Activated CD8-positive, alpha-beta memory T cell treated with anti-CD3 and anti-CD28 coated beads for 24 hours (primary cell): Measurements from ENCODE around the gene ACTN4.

Source experiments
- DNase-seq: peaks from one replicate; pipeline ENCODE4 v3.0.0-alpha.2; 2020

The ACTN4 gene

DNA sequence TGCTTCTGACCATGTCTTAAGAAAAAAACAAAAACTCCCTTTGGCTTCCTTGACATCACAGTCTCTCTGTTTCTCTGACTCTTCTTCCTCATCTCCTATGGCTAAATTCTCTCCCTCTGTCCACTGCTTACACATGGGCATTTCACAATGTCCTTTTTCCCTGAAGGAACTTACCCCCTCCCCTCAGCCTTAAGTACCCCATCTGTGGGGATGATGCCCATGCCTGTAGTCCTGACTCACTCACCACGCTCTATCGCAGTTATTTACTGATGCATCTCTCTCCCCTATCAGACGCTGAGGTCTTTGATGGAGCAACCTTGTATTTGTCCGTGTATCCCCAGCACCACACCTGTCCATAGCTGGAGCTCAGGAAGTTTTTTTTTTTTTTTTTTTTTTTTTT is 32.4 kb downstream of the ACTN4 start:
- DNase-seq, result no peak

DNA sequence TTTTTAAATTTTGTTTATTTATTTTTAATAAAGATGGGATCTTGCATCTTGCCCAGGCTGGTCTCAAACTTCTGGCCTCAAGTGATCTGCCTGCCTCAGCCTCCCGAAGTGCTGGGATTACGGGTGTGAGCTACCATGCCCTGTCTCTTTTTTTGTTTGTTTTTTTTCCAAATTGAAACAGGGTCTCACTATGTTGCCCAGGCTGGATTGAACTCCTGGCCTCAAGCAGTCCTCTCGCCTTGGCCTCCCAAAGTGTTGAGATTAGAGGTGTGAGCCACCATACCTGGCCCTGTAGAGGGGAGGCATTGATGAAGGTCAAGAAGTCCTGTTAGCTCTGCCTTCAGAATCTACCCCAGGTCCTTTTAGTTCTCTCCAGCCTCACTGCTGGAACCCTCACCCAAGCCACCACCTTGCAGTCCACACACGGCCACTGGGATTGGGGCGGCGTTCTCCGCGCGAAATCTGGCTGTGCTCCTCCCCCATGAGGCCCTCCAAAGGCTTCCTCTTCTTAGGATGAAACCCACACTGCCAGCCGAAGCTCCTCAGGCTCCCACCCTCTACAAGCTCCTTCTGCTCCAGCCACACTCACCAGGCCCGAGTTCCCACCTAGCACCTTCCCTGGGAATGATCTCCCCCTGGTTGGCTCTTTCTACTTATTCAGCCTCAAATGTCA is 34.9 kb downstream of the ACTN4 start:
- no peak for DNase-seq

DNA sequence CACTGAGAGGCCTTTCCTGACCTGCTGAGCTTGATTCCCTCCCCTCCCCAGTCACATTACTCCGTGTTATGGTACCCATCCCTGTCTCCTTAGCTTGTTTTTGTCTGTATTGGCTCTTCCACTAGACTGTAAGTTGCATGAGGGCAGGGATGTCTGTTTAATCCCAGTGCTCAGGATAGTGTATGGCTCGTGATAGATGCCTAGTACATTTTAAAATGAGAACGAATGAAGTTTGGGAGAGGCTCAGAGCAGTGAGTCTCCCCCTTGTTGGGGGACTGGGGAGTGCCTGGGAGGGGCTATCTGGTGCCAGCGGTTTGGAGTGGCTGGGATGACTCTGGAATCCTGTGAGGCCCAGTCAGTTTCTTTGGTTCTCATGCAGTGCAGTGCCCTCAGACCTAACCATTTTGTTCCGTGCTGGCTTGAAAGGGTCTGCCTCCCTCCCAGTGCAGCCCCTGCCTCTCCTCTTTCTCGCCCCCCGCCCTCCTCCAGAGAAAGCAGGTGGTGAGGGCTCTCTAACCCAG is 35.5 kb downstream of the ACTN4 start:
- no peak for DNase-seq

DNA sequence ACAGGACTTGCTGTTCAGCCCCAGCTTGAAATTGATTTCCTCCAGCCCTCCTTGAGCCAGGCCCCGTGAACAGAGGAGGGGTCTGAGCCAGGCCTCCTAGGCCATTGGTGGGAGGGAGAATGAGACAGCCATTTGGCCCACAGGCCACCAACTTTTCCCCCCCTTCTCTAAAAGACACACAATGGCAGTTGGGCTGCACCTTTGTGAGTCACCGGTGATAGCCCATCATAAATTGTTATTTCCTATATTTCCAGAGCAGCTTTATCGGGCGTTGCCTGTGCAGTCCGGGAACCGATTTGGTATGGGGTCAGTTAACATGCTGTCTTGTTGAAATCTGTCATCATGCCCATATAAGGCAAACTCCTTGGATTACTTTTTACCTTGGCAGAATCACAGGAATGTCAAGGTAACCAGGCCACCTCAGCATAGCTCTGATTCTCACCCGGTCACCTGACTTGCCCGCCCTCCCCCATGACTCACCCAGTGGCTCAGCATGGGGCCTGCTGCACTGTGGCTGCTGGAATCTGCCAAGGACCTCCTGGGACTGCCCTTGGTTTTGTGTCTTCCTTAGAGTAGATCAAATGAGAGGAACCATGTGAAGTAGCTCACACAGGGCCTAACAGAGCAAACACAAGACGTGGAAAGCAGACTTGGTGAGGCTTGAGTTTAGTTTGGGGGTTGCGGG is 36.1 kb downstream of the ACTN4 start:
- DNase-seq, result peak; percentile 65

DNA sequence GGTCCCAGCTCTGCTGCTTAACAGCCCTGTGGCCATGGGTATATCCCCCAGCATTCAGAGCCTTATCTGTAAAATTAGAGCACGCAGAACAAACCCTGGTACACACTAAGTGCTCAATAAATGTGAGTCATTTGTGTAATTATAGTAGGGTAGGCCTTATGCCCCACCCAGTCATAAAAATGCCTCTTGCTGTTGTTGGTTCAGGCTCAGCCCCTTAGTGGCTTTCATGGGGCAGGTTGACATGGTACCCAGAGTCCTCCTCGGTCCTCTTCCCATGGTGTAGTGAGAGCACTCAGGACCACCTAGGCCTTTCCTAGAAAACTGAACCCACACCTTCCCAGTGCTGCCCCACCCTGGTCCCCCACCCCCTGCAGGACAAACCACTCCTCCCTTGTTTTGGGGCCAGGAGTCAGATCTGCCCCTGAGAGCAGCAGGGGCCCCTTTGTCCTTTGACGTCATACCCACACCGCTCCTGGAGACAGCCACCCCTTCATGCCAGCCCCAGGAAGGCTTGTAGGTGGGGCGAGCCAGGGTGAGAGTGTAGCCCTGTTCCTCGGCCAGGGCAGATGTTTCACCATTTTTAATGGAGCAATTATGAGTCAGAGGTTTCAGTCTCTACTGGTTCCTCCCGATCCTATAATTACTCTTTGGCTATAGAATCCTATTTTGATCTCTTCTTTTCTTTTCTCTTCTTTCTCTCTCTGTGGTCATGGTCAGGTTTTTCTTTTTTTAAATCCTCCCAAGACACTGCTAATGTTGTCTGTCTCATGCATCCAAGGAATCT is 36.8 kb downstream of the ACTN4 start:
- DNase-seq, result no peak

DNA sequence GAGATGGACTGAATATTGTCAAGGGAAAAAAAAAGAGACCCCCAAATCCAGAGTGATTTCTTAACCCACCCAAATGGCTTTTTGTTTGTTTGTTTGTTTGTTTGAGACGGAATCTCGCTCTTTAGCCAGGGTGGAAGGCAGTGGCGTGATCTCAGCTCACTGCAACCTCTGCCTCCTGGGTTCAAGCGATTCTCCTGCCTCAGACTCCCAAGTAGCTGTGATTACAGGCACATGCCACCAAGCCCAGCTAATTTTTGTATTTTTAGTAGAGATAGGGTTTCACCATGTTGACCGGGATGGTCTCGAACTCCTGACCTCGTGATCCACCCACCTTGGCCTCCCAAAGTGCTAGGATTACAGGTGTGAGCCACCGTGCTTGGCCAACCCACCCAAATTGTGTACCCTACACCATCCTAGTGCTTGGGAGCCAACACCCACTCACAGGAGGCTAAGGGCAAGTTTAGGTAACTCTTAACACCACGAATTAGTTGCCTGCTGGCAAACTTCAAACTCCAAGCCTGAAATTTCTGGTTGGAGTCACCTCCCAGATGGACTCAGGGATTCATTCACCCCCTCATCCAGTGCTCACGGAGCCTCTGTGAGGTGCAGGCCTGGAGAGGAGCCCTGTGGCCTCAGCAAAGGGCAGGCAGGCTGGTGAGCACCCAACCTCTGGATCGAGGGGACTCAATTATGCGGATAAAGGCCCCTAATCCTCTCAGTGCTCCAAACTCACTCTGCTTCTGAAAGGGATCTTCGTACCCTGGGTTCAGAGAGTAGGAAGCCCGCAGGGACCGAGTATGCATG is 37.6 kb downstream of the ACTN4 start:
- DNase-seq, result no peak

DNA sequence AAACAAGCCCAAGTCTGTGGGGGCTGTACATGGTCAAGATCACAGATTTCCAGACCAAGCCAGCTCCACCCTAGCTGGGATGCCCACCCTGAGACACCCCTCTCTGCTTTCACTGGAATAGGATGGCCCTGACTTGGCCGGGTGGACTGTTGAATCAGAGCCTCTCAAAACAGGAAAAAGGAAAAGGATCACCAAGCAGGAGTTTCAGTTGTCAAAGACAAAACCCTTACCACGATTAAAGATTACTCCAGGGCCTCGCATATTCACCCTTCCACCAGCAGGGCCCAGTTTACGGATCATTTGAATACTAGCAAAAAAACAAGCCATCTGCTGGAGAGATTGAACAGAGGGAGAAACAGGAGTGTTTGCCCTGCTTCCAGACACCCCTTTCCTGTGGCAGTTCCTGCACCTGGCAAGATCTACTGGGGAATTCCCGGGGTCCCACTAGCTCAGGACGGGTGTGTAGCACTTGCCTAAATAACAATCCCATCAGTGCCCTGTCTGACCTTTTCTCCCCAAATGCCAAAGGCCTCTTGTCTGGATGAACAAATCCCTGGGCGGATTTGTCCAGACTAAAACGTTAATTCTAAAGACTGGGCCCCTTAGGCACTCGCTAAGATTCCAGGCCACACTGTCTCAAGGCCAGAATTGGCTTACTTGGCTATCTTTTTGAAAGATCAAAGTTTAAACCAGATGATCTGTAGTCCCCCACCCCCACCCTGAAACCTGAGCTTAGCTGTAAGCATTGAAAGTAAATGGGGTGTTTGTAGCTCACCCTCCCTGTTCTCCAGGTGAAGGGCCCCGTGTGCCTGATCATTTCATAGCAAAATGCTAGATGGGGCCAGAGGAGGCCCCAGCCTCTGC is 38.4 kb downstream of the ACTN4 start:
- no peak for DNase-seq

DNA sequence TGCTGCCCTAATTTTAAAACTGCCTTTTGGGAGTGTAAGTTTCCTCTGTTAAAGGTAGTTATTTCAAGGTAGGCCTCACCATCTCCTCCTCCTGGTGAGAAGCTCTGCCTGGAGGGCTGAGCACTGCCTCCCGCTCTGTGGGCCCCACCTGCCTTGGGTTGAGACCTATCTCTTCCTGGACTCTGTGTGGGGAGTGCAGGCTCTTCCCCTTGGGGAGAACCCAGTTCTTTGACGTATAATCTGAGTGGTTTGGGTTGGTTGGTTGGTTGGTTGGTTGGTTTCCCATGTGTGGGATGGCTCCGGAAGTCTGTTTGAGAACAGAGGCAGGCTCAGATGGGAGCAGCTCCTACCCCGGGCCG is 39.1 kb downstream of the ACTN4 start:
- peak; percentile 62 for DNase-seq

DNA sequence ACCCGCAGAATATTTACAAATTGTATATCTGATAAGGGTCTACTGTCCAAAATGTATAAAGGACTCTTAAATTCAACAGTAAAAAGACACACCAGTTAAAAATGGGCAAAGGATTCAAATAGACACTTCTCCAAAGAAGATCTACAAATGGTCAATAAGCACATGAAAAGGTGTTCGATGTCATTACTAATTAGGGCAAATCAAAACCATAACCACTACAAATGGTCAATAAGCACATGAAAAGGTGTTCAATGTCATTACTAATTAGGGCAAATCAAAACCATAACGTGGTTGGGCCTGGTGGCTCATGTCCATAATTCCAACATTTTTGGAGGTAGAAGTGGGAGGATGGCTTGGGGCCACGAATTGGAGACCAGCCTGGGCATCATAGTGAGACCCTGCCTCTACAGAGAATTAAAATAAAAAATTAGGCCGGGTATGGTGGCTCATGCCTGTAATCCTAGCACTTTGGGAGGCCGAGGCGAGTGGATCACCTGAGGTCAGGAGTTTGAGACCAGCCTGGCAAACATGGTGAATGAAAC is 40.5 kb downstream of the ACTN4 start:
- no peak for DNase-seq

DNA sequence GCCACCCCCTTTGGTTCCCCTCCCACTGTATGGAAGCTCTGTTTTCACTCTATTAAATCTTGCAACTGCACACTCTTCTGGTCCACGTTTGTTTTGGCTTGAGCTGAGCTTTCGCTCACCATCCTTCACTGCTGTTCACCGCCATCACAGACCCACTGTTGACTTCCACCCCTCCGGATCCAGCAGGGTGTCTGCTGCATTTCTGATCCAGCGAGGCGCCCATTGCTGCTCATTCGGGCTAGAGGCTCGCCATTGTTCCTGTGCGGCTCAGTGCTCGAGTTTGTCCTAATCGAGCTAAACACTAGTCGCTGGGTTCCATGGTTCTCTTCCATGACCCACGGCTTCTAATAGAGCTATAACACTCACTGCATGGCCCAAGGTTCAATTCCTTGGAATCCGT is 42.7 kb downstream of the ACTN4 start:
- DNase-seq, result no peak

DNA sequence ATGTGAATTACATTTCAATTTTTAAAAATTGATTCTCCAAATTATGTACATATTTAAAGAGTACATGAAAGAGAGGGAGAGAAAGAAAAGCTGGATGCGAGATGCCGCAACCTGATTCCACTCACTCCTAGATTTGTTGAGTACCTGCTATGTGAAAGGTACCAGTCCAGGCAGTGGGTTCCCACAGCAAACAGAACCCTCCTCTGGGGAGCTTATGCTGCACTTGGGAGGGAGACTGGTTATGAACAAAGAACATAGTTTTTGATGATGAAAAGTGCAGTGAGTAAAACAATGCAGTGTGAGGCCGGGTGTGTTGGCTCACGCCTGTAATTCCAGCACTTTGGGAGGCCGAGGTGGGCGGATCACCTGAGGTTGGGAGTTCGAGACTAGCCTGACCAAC is 43.4 kb downstream of the ACTN4 start:
- no peak for DNase-seq

DNA sequence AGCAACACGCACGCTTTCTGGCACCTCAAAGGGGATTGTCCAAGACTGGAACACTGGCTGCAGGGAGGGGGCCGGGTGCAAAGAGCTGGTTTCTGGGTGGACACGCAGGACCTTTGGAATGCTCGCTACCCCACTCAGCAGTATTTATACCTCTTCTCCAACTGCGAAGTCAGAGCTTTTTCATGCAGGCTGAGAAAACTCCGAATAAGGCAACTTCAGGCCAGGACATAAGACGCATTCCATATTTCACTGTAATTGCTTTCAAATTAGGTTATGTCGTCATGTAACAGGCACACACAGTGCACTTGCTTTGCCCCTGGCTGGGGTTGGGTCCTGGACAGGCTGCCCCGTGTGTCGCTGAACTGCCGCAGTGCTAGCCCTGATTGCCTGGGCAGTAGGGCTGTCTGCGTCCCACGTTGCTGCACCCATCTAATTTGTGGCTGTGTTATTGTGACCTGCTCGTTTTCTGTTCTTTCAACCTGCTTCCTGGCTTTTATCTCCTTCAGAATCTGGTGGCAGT is 44.5 kb downstream of the ACTN4 start:
- DNase-seq, result no peak

DNA sequence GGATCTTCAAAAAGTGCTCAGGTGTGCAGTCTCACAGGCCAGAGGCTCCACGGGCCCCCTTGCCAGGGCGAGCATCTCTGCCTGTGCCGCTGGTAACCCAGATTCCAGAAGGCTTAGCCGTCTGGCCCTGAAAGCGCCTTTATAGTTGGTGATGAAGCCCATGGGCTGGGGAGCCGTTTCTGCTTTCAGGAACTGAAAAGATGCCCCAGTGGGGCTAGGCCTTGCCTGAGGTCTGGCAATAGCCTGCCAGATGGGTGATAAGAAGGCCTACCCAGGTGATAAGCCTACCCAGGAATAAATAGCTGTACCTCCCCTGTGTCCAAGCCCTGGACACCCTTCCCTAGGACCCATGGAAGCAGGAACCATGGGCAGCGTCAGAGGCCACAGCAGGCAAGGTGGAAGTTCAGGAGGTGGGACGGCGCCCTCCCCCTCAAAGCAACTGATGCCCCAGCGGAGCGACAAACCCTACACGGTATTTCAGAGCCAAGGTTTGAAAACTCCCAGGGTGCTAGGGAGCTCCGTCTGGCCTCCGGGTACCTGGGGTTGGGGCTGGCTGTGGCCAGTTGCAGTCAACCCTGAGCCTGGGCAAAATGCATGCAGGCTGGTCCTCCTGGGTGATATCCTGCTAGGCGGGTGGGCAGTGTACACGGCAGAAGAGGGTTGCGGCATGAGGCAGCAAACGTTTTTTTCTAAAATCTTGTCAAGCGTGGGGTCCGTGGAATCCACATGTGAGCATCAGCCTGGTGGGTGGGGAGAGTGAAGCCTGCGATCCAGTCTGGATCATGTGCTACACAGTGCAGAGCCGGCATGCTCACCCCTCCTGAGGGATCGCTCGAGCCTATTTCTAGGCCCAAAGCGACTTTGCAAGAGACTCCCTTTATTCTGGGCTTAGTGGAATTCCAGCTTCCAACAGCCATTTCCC is 45.3 kb downstream of the ACTN4 start:
- no peak for DNase-seq

DNA sequence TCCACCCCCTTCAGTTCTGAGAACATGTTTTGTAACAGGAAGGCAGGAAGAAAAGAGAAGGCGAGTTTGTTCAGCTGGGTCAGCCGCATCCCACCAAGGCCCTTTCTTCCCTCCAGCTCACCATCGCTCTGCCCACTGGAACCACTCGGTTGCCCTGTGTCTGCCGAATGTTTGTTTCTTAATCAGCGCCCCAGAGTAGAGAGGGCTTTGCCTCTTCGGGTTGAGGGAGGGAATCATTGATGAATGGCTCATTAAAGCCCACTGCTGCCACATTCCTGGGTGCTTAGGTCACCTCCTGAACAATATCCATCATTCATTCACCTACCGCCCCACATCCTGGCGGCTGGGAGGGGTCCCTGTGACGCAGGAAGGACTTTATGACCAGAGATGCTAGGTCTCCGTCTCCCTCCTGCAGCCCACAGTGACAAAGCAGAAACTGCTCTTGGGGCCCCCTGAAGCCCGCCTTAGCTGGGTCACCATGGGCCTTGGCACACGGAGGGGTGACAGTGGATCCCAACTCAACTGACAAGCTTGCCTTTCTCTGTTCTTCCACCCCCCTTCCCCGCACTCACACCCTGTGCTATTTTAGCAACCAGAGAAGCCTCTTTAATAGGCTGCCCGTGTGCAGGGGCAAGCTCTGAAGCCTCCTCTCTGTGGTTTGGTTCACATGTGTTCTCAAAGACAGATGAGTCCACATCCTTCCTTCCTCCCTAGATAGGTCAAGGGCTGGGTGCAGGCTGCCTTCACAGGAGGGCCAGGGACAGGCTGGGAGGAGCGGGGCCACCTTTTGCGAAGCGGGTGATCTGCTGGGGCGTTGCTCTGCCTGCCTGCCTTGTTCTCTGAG is 46.2 kb downstream of the ACTN4 start:
- DNase-seq, result peak; percentile 61

DNA sequence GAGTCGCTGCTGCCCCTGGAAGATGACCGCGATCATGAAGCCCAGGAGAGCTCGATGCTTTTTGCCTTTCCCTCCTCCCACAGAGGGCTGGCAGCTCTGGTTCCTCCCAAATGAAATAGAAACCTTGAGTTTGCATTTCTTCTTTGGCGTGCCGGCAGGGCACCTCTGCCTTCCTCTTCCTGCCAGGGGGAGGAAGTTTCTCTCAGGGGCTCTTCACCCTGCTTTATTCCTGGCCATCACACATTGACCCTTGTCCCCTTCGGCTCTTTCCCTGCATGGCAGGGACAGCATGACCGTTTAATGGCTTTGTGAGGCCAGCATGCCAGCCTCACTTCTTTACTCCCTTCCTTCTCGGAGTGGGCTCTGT is 47.9 kb downstream of the ACTN4 start:
- no peak for DNase-seq

DNA sequence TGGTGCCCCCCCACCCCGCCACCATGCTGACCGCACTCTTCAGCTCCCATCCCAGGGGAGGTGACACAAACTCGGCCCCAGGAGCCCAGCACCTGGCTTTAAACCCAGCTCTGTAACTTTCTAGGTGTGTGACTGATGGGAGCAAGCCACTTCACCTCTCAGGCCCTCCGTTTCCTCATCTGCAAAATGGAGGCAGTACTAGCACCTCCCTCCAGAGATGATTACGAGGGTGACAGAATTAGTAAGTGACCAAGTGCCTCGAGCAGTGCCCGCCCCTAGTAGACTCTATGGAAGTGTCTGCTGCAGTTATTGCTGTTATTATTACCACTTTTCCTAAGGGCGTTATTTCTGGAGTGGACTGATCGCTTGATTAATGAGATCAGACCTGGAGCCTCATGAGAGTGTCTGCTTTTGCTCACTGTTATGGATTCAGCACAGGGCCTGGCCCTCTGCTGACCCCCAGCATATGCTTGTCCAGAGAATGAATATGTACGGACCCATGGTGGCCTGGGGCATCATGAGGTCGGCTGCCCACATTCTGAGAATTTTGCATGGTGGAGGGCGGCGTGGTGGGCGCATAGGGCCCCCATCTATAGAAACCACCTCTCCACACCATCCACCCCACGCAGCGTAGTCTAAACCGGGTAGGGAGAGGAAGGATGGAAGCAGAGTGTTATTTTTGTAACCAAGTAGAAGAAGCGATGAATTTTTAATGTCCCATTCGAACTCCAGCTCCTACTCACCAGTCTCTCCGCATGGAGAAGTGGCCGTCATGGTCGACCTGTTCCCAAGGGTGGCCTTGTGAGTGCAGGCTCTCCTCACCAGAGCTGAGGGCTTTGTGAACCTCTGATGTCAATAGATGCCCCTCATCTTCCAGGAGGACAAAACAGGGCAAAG is 48.6 kb downstream of the ACTN4 start:
- DNase-seq, result no peak

DNA sequence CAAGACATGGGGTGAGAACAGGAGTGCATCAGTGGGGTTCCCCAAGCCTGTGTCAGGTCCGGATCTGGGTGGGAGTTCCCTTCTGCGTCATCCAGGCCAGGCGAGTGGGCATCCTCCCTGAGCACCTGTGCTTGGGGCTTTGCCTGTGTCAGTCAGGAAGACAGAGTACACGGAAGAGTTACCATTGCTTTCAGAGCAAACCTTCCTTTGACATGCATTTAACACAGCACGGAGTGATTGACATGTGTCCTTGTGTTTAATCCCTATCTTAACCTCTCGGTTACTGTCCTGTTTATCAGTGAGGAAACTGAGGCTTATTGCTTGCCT is 49.2 kb downstream of the ACTN4 start:
- no peak for DNase-seq

DNA sequence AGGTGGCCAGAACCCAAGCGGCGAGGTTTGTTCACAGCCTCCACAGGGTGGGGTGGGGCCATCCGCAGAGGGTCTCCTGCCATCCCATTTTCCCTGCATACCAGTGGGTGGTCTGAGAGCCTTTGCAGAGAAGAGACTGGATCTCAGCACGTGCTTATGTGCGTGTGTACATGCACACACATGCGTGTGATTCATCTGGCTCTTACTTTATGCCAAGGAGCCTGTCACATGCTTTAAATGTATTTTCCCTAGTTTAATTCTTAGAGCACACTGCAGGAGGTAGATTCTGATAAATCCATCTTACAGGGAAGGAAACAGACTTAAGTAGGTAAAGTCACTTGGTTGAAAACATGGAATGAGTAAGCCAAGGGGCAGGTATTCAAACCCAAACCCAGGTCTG is 49.7 kb downstream of the ACTN4 start:
- DNase-seq, result no peak

DNA sequence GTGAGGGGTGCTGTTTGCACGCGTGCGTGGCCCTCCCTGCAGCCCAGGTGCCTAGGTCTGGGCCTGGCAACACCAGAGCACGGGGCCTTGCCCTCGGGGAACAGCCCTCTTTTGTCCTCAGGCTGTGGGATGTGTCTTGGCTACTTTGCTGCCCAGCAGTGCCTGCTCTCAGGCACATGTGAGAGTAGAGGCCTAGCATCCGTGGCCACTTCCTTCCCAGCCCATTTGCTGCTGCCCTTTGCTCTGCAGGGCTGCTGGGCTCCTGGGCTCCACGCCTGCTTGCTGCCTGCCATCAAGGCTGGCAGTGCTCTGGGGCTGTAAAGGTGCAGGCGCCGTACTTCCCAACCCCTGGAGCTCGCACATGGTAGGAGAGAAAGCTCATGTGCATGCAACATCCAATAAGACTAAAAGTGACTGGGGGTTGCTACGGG is 50.2 kb downstream of the ACTN4 start:
- DNase-seq, result no peak
